GM12864 (cell line): Measurements from ENCODE around the gene UBAP2.

ENCODE experiments used
- DNase-seq: peaks from one replicate; pipeline ENCODE4 v3.0.0-alpha.2; 2011; ENCODE audit warnings: low read depth
- H3K4me3 ChIP-seq: 2 replicates; pipeline ENCODE4 v1.5.1; 2011; ENCODE audit warnings: mild to moderate bottlenecking, low read depth, low read length, control low read depth
- CTCF ChIP-seq: IDR thresholded peaks from 2 replicates; pipeline ENCODE4 v1.5.1; 2011; ENCODE audit warnings: low read depth, mild to moderate bottlenecking, moderate library complexity, low read length, control low read depth, inconsistent platforms; ENCODE audit errors: missing control alignments

UBAP2 gene

GRCh38 chr9:34048727-34049629, at the start of gene UBAP2:
TSS of gene UBAP2 (minus strand) at chr9:34048887. CDS start at chr9:34017148, 31,739 bp downstream.
- DNase-seq, result peak; percentile 95
- TF ChIP-seq CTCF, result no peak
- H3K4me3 ChIP-seq, result peak within 1 kb of the TSS; percentile 86

- TF ChIP-seq CTCF, result no peak
- DNase-seq, result no peak
- no peak overlapping the region for H3K4me3 ChIP-seq
Measured at GRCh38 chr9:34098307-34098706, 49.6 kb upstream of the UBAP2 start.

GRCh38 chr9:34097865-34098264, 49.2 kb upstream of the UBAP2 start:
- DNase-seq, result peak; percentile 27
- TF ChIP-seq CTCF, result no peak
- no peak overlapping the region for H3K4me3 ChIP-seq

- TF ChIP-seq CTCF, result no peak
- DNase-seq, result no peak
- no peak overlapping the region for H3K4me3 ChIP-seq
Measured at GRCh38 chr9:34096751-34097150, 48.1 kb upstream of the UBAP2 start.

GRCh38 chr9:34093578-34093977, 44.9 kb upstream of the UBAP2 start:
- H3K4me3 ChIP-seq, result no peak overlapping the region
- TF ChIP-seq CTCF, result no peak
- DNase-seq, result no peak

- TF ChIP-seq CTCF, result no peak
- no peak for DNase-seq
- no peak overlapping the region for H3K4me3 ChIP-seq
Measured at GRCh38 chr9:34089311-34089710, 40.6 kb upstream of the UBAP2 start.

- H3K4me3 ChIP-seq, result no peak overlapping the region
- no peak for DNase-seq
- no peak for TF ChIP-seq CTCF
Measured at GRCh38 chr9:34087370-34087769, 38.7 kb upstream of the UBAP2 start.
